Activated CD8-positive, alpha-beta memory T cell treated with anti-CD3 and anti-CD28 coated beads for 24 hours (primary cell): ENCODE measurements around the gene PPP1R1C.

ENCODE experiments used
- DNase-seq: peaks from one replicate; pipeline ENCODE4 v3.0.0-alpha.2; 2020

Gene PPP1R1C

DNA sequence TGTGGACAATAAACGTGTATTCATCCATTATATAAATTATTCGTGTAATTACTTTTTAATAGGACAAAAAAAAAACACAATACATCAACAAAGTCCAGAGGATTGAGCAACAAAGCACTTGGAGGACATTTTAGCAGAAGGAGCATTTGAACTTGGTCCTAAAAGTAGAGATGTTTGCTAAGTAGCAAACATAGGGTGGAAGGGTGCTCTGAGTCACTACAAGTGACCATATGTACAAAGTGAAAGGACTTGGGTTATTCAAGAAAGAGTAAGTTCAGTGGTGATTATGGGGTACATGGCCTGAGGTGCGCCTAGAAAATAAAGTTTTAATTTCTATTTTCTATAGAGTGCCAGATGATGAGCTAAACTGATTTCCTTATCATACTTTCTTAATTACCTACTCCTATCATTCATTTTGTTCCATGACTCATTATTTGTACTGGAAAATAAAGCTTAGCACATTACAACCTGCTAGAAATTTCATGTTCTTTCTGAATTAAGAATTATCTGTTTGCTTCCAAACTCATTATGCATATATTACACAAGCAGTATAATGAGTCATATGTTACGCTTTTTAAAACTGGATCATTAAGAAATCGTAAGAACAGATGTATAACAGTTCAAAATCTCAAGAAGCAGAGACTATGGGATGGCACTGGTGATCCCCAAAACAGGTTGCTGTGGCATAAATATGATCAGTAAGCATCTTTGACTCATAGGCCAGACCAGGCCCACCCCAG lies 13.1 kb upstream of the PPP1R1C start:
- no peak for DNase-seq

DNA sequence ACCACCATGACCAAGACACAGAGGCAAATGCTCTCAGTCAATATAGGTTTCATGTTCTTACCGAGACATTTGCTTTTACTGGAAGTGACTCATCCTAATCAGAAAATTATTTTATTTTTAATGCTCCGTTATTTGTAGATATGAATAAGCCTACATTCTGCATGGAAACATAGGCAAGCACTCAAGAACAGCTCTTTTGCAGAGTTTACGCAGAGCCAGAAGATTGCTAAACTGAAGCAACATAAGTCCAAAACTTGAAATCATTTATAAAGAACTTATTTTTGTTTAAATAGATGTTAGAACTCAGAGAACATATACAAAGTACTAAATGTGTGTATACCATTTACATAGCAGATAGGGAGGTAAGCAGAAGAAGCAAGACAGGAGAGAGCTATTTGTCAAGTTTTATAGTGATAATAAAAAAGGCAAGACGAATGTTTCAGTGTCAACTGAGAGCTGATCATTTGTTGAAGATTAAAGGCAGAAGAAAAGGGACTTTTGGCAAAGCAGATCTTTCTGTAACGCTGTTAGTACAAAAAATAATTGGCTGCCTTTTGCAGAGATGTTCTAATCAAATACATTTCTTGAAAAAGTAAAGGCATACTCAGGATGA lies 12.4 kb upstream of the PPP1R1C start:
- DNase-seq: no peak

DNA sequence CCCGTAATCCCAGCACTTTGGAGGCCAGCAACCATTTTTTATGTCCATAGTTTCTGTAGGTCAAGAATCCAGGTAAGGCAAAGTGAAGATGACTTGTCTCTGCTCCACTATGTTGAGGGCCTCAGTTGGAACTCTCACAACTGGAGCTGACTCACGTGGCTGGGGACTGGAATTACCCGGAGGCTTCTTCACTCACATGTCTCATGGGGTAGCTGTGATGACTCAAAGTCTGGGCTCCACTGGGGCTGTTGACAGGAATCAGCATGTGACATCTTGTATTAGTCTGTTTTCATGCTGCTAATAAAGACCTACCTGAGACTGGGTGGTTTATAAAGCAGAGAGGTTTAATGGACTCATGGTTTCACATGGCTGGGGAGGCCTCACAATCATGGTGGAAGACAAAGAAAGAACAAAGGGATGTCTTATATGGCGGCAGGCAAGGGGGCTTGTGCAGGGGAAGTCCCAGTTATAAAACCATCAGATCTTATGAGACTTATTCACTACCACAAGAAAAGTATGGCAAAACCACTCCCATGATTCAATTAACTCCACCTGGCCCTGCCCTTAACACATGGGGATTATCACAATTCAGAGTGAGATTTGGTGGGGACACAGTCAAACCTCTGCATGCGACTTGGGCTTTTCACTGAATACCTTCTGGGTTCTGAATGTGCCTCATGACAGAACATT lies 7.8 kb upstream of the PPP1R1C start:
- no peak for DNase-seq

DNA sequence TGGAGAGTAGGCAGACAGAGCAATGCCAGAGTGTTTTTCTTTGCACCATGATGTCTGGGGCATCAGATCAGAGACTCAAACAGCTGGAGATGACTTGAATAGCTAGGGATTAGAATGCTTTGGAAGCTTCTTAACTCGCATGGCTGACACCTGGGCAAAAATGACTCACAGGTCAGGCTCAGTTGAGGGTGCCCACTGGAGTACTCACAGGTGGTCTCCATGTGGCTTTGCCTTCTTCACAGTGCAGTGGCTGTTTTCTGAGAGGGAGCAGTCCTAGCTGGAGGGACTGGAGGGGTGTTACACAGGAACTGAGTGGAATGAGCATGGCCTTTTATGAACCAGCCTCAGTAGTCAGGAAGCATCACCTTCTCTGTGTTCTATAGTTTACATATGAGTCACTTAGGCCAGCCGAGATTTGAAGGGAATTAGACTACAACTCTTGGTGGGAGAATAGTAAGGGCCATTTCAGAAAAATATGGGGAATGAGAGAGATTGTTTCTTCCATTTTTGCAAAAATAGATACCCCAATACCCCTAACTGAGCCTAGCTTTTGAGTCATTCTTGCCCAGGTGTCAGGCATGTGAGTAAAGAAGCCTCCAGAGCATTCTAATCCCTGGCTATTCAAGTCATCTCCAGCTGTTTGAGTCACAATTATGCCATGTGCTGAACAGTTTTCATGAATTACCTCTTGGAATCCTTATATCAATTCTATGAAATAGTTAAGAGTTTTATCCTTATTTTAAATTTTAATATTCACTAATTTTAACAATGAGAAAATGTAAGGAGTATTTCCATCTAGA lies 7.1 kb upstream of the PPP1R1C start:
- DNase-seq: no peak

DNA sequence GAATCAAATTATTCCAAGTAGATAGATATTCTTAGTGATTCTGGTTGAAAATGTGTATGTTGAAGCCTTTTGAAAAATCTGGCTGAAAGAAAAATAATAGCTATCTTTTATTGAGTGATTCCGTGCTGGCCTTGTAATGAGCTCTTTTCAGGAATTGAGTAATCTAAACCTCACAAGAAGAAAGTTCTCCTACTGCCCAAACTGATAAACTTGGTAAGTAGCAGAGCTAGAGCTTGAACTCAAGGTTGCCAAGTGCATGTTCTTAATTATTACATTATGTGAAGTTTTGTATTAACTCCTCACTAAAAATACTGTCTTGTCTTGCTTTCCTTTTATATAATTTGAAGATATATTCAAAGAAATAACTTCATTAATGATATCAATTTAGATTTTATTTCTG lies 1.6 kb upstream of the PPP1R1C start:
- DNase-seq: no peak

DNA sequence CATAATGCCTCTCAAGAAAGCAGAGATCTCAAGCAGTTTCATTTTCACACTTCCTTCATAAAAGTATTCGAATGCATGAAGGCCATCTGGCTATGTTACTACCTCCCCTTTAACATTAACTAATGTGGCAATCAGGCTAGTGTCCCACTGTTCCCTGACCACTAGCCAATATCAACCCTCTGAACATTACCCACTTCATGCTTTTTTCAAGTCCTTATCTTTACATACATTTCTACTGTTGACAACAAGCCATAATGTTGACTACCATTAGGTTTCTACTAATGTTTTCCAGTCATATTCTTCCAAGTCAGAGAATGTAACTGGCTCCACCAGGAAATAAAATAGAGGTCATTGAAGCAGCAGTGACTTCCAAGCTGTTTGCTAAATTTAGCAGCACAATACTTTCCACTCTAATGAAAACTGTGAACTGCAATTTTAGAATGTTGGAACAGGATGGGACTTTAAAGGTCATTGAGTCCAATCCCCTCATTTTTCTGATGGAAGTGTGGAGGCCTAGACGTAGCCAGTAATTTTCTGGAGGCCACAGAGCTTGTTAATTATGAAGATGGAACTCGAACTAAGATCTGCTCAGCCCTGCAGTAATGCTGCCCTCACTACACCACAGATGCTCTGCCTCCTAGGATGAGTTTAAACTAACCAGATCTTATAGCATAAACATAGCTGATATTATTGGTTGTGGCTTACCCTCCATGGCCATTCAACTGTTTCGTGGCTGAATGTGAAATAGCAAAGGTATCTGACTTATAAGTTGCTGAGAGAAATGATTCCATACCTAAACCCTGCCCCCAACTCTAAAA lies 630 bp upstream of the PPP1R1C start:
- DNase-seq: no peak

DNA sequence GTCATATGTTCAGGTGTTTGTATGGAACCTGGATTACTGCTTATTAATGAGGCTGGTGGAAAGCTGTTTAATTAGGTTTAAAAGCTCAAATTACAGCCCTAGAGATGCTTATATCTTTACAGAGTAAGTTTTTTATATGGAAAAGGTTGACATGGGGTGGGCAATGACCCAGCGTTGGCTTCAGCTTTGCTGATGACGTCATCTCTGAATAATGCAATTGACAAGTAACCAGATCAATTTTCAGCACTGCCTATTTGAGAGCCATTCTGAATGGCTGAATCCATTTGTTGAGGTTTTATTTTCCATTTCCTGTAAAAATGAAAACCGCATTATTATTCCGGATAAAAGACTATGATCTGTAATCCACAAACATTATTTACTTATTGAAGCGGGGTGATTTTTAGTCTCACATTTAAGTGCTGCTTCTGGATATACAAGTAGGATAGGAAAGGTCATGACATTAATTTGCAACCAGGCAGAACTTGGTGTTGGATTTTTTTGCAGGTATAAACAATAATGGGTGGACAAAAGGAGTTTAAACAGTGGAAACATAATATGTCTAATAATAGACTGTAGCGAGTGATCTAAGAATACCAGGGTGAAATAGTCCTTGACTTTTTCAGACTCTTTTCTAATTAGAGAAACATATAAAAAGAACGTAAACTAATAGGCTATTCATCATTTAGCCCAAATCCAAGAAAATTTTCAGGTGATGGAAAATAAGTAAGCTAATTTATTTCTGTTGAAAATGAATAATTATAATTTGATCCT lies 2.7 kb downstream of the PPP1R1C start:
- DNase-seq: no peak

DNA sequence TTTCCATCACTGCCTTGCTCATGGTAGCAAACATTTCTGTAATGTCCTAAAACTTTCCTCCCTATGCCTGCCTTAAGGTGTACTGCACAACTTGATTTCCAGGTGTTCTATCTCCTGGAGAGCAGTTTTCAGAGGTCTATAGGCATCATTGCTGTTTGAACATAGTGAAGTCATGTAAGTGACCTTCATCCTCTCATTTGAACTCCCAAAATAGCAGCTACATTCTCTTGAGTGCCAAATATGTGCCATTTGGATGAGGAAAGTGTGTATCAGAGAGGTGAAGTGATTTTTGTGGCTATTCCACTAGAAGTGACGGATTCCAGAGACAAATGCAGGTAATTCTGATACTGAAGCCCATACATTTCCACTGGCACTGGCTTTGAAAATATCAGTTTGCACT lies 3.4 kb downstream of the PPP1R1C start:
- no peak for DNase-seq

DNA sequence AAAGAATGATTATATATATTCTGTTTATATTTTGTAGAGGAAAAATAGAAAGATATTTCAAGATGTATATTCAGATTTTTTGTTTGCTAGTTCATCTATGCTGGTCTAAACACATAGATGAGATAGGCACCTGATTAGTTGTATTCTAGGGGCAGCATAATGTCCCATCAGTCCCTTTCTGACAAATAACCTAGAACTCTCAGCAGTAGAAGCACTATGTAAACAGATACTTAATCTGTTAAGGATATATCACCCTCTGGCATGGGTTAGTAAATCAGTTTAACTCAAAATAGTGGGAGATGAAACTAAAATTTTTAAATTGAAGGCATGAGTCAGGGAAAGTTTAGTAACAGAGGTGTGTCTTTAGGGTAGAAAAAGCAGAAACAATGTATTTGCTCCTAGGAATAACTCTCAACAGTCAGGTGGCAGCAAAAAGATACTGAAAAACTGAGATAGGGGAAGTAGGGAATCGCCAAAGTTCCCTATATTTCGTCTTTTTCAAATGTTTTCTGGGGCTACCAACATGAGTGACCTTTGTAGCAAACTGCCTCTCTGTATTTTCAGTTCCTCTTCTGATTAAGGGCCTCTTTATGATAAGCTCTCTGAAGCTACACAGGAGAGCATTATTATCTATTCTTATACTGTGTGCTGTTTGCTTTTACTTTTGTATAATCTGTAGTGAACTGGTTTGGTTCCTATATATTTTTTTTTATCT lies 5.7 kb downstream of the PPP1R1C start:
- DNase-seq: no peak

DNA sequence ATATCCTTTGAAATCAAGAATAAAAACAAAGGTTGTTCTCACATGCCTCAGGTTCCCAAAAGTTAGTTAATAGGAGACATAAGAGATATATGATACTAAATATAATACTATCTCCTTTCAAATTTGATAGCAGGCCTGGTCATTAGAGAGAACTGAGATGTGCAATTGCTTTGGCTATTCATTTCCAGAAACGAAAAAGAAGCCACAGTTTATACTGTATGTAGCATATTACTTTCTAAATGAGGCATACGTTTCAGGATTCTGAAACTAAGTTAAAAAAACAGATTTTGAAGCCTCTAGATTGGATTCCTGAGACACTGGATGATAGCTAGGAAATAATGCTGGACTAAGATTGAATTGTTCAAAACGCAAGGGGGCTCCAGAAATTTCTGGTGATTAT lies 7.1 kb downstream of the PPP1R1C start:
- no peak for DNase-seq

DNA sequence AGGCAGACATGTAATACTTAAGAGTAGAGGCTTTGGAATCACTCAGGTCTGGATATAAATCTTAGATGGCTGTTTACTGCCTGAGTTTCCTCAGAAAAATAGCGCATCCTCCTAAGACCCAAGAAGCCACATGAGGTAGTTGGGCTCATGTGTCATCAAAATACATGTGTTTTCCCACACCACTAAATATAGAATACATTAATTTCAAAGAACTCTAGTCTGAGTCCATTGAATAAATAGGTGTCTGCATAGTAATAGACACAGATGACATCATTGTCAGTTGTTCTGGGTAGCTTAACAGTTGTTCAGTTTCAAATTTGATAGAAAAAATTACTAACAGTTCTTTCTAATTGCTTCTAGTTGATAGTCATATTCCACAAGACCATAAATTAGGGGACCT lies 9.6 kb downstream of the PPP1R1C start:
- DNase-seq: no peak

DNA sequence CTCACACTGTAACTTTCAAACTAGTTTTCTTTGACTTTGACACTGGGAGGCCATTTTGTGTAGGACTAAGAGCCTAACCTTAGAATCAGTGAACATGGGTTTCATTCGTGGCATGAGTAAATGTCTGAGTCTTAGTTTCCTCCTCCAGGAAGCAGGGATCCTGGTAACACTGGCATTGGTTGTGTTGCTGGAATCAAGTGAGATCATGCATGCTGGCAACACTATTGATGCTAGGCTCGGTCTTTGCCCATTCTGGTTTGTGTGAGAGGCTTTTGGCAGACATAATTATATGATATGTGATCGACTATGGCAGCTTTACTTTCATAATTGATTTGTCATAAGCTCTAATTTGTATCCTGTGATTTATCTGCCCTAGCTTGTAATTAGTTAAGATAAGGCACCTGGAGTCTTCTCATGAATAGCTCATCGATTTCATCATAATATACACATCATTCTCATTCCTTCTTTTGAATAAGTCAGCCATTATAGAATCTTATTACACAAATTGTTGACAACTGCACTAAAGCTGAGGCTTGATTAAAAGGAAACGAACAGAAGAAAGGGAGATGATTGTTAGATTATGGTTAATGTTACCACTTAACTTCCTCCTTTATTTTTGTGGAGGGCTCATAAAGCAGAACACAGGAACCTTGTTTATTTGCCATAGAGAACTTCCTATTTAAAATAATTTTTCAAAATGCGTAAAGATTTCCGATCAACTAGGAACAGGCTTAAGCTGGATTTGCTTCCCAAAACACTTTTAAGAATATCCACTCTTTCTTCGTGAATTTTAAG lies 12.6 kb downstream of the PPP1R1C start:
- no peak for DNase-seq

DNA sequence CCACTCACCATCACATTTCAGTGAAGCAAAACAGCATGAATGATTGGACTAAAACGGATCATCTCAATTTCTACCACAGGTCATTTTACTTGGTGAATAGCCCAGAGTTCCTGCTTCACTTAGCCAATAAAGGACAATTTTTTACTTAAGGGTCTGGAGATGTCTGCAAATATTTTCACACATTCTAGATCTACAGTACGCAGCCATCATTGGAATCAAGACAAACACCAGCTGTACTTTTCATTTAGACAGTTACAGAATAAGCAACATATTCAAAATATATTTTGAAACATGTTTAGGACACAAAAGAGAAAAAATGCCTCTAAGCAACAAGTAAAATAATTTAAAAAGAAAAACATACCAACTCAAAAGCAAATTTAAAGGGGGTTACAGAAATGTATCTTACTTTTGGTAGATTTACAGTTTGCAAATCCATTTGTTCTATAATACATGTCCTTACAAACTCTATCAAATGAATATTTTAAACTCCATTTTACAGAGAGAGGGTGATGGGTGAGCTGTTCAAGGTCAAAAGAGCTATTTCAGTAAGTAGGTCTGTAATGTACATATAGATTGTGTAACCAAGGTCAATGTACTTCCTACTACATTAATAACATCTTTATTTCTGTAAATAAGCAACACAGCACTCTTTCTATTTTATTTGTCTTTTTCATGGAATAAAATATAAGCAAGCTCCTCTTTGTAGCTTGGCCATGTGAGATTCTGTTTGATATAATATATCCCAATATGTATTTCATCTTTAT lies 13.4 kb downstream of the PPP1R1C start:
- DNase-seq: no peak

DNA sequence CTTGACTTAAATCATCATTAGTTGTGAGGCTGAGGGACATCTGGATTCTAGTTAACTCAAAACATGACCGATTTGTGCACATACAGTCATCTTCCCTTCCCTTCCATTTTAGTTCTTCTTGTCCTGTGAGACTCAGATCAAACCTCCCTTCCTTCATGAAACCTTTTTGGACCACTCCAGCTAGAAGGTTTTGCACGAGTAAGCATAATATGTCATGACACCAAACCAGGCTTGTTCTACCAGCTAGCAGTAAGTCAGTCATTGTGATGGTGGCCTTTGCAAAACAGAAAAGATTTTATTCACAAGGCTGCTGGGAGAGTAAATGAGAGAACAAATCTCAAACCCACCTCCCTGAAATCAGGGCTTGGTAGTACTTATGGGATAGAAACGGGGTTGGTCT lies 14.3 kb downstream of the PPP1R1C start:
- no peak for DNase-seq

DNA sequence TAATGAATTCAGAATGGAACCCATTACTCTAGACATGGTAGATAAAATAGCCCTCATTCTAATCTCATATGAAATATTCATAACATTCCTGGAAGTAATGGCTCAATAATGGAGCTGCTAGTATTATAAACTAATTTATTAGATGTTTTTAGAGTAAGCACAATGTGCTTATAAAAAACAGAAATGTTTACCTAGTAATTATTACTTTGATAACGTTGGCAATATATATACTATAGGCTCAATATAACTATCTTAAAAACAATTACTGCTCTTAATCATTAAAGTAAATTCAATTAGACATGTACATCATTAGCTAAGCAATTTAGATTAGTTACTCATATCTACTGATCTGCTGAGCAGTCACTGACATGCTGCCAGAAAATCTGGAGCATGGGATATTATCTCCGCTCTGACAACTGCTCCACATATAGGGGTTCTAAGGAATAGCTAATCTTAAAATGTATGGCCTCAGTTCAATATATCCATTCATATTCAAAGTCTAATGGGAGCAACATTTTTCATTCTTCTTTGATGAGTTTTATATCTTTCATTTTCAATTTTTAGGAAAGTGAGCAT lies 19.4 kb downstream of the PPP1R1C start:
- DNase-seq: no peak

DNA sequence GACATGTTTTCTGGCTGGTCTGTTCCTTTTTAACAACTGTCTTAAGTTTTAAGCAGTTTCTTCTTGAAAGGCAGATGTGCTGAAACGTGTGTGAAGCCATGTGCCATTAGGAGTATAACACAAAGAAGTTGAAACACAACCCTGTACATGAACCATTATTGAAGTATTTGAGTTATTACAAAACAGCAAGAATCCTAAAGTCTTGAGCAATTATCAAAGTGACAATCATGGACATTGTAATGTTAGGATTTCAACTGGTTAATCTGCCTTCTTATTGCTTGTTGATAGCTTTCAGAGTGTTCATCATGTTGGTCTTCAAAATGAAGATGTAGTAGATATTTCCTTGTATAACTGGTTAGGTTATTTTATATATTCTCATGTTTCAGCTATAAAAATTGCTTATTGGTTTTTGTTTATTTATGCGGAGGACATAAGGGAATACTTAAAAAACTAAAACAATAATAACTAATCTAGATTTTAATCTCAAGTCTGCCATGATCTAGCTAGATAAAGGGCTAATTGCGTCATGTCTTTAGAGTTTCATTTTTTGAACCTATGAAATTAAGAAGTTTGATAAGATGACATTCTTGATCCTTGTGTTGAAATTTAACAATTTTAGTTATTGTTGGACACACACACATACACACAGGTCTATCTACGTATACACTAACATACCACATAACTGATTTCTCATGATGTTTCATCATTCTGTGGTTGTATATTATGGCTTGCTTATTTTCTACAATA lies 21.1 kb downstream of the PPP1R1C start:
- no peak for DNase-seq

DNA sequence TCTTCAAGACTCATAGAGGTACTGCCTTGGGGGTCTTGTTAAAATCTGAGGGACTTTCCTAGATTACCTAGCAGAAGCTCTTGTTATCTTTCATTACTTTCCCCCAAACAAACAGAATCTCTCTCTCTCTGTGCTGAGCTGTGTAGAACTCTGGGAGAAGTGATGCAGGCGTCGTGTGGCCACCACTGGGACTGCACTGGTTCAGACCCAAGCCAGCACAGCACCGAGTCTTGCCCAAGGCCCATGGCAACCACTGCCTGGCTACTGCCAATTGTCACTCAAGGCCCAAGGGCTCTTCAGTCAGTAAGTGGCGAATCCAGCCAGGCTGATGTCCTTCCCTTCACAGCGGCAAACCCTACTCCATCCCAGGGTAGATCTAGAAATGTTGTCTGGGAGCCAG lies 28.6 kb downstream of the PPP1R1C start:
- no peak for DNase-seq
